T-helper 2 cell (primary cell): ENCODE results near the gene NDUFS8.

Experiments
- DNase-seq, 5 experiments: peaks; one replicate each; pipeline versions ENCODE4 v3.0.0 to v3.0.0-alpha.2; 2012 to 2022

The NDUFS8 gene

GRCh38 chr11:68051191-68052136 lies 21.0 kb downstream of the NDUFS8 start:
- no peak for DNase-seq

- no peak for DNase-seq
Measured at GRCh38 chr11:68052137-68052873, 21.8 kb downstream of the NDUFS8 start.

GRCh38 chr11:68053117-68053516 lies 22.6 kb downstream of the NDUFS8 start:
- no peak for DNase-seq

- DNase-seq: no peak
Measured at GRCh38 chr11:68053981-68054812, 23.7 kb downstream of the NDUFS8 start.

- no peak for DNase-seq
Measured at GRCh38 chr11:68056317-68057285, 26.1 kb downstream of the NDUFS8 start.

- DNase-seq: no peak
Measured at GRCh38 chr11:68057807-68058206, 27.3 kb downstream of the NDUFS8 start.

- no peak for DNase-seq
Measured at GRCh38 chr11:68061508-68061907, 31.0 kb downstream of the NDUFS8 start.

- DNase-seq: no peak
Measured at GRCh38 chr11:68064926-68065325, 34.4 kb downstream of the NDUFS8 start.

- DNase-seq: no peak
Measured at GRCh38 chr11:68065841-68066240, 35.4 kb downstream of the NDUFS8 start.

- DNase-seq: no peak
Measured at GRCh38 chr11:68066742-68067141, 36.3 kb downstream of the NDUFS8 start.

- DNase-seq: no peak
Measured at GRCh38 chr11:68067991-68068390, 37.5 kb downstream of the NDUFS8 start.

GRCh38 chr11:68071281-68072048 lies 41.0 kb downstream of the NDUFS8 start:
- DNase-seq: no peak

GRCh38 chr11:68074584-68075352 lies 44.3 kb downstream of the NDUFS8 start:
- DNase-seq: no peak

GRCh38 chr11:68076371-68077042 lies 46.0 kb downstream of the NDUFS8 start:
- DNase-seq: no peak

GRCh38 chr11:68077617-68078582 lies 47.4 kb downstream of the NDUFS8 start:
- no peak for DNase-seq

GRCh38 chr11:68080860-68081259 lies 50.4 kb downstream of the NDUFS8 start:
- DNase-seq: no peak

- DNase-seq: no peak
Measured at GRCh38 chr11:68081691-68082090, 51.2 kb downstream of the NDUFS8 start.

GRCh38 chr11:68082481-68082880 lies 52.0 kb downstream of the NDUFS8 start:
- no peak for DNase-seq
